ENCODE measurements around the gene PTPRU. TPM values are rescaled to one million over a fixed set of nuclear protein-coding genes. Genes with fewer than 3 reads are reported as not detected.

Gene PTPRU
- total RNA-seq, 2 experiments from 2014 or later = 0.16 to 0.56 TPM

GRCh38 chr1:29317916-29318530 is 81.7 kb downstream of the PTPRU start:
- POLR2A ChIA-PET = no interaction called here
- H3K4me3 Mint-ChIP-seq = no peak overlapping the region

DNA sequence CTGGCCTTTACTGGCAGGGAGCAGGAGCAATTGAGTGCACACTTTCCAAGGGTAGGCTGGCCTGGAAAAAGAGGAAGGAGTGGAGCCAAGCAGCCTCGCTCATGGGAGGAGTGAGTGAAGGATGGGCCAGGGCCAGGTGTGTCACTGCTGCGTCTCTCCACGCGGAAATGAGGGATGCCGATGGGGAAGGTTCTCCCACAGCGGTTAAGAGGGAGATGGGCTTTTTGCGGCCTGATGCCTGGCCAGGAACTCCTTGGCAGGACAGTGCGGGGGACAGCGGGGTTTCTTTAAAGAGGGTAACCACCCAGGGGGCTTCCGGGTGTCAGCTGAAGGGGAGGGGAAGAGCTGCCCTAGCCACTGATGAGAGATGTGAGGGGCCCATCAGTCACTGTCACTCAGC is 82.4 kb downstream of the PTPRU start:
- intact Hi-C loops (cut with DNase I, micrococcal nuclease) = no loop called here
- Mint-ChIP-seq H3K4me3 (no peak overlapping the region), H3K36me3 (ENCODE audit: low read depth) (no peaks in the 10 kb centered on the region), H3K4me1 (ENCODE audit: low read depth) (no peaks in the 10 kb centered on the region), H3K27ac (no peak overlapping the region), H3K9me3 (no peaks in the 10 kb centered on the region), H3K27me3 (no peaks in the 10 kb centered on the region)
- ChIA-PET POLR2A (no interaction called here), CTCF (no interaction called here)
- no peaks in the 10 kb centered on the region for H3K27me3 ChIP-seq (ENCODE audit: control insufficient read depth in 1 of 2, insufficient read depth in 2 of 2, low read length in 2 of 2)
- no peak for ATAC-seq (ENCODE audit: poor library complexity)
- DNase-seq = no peak
- H3K36me3 ChIP-seq (ENCODE audit: insufficient read depth, low read length) = no peaks in the 10 kb centered on the region
- no peak overlapping the region for H3K4me3 ChIP-seq (ENCODE audit: low read length)
- no peaks in the 10 kb centered on the region for H3K4me1 ChIP-seq (ENCODE audit: insufficient read depth, low read length)
- no peaks in the 10 kb centered on the region for H3K9me3 ChIP-seq (ENCODE audit: control insufficient read depth in 1 of 2, insufficient read depth in 1 of 2, low read length in 2 of 2)
- no peak for TF ChIP-seq CTCF (IDR thresholded peaks at IDR 0.05)
- H3K27ac ChIP-seq (ENCODE audit: low read depth in 1 of 2, low read length in 2 of 2) = no peak overlapping the region

More at GRCh38 chr1:29317916-29318530, 81.7 kb downstream of the PTPRU start:
- H3K27me3 ChIP-seq (ENCODE audit: control insufficient read depth in 1 of 2, insufficient read depth in 2 of 2, low read length in 2 of 2) = no peaks in the 10 kb centered on the region
- H3K36me3 Mint-ChIP-seq (ENCODE audit: low read depth) = no peaks in the 10 kb centered on the region
- no peaks in the 10 kb centered on the region for H3K4me1 Mint-ChIP-seq (ENCODE audit: low read depth)
- no peaks in the 10 kb centered on the region for H3K9me3 Mint-ChIP-seq
- H3K9me3 ChIP-seq (ENCODE audit: control insufficient read depth in 1 of 2, insufficient read depth in 1 of 2, low read length in 2 of 2) = no peaks in the 10 kb centered on the region
- ATAC-seq (ENCODE audit: poor library complexity) = no peak
- intact Hi-C loops (cut with DNase I, micrococcal nuclease) = no loop called here
- no peak overlapping the region for H3K27ac Mint-ChIP-seq
- CTCF ChIA-PET = no interaction called here
- no peaks in the 10 kb centered on the region for H3K27me3 Mint-ChIP-seq
- H3K4me3 ChIP-seq (ENCODE audit: low read length) = no peak overlapping the region
- no peak for DNase-seq
- no peaks in the 10 kb centered on the region for H3K36me3 ChIP-seq (ENCODE audit: insufficient read depth, low read length)
- no peak overlapping the region for H3K27ac ChIP-seq (ENCODE audit: low read depth in 1 of 2, low read length in 2 of 2)
- no peak for TF ChIP-seq CTCF (IDR thresholded peaks at IDR 0.05)
- H3K4me1 ChIP-seq (ENCODE audit: insufficient read depth, low read length) = no peaks in the 10 kb centered on the region

GRCh38 chr1:29319300-29320110 is 83.2 kb downstream of the PTPRU start:
- CTCF ChIA-PET = interaction anchor here (0.6 kb wide), 1 partner anchor 760 kb away, joined by 3 read pairs; no protein-coding TSS in a partner anchor

More at GRCh38 chr1:29319300-29320110, 83.2 kb downstream of the PTPRU start:
- Histone ChIP-seq H3K36me3 (ENCODE audit: insufficient read depth, low read length) (no peaks in the 10 kb centered on the region), H3K4me3 (ENCODE audit: low read length) (no peak overlapping the region), H3K27ac (ENCODE audit: low read depth in 1 of 2, low read length in 2 of 2) (no peak overlapping the region), H3K27me3 (ENCODE audit: control insufficient read depth in 1 of 2, insufficient read depth in 2 of 2, low read length in 2 of 2) (no peaks in the 10 kb centered on the region), H3K9me3 (ENCODE audit: control insufficient read depth in 1 of 2, insufficient read depth in 1 of 2, low read length in 2 of 2) (no peaks in the 10 kb centered on the region), H3K4me1 (ENCODE audit: insufficient read depth, low read length) (no peaks in the 10 kb centered on the region)
- no peak overlapping the region for H3K27ac Mint-ChIP-seq
- POLR2A ChIA-PET = no interaction called here
- intact Hi-C loops (cut with DNase I, micrococcal nuclease) = no loop called here
- no peak for DNase-seq
- H3K4me3 Mint-ChIP-seq = no peak overlapping the region
- H3K4me1 Mint-ChIP-seq (ENCODE audit: low read depth) = no peaks in the 10 kb centered on the region
- TF ChIP-seq CTCF (IDR thresholded peaks at IDR 0.05) = no peak
- no peaks in the 10 kb centered on the region for H3K9me3 Mint-ChIP-seq
- no peaks in the 10 kb centered on the region for H3K36me3 Mint-ChIP-seq (ENCODE audit: low read depth)
- no peaks in the 10 kb centered on the region for H3K27me3 Mint-ChIP-seq
- no peak for ATAC-seq (ENCODE audit: poor library complexity)

All from CD4-positive, alpha-beta T cell (primary cell).